Measurements from ENCODE around the gene CPNE6. TPM values are rescaled to one million over a fixed set of nuclear protein-coding genes. Genes with fewer than 3 reads are reported as not detected.

Gene CPNE6
- total and polyA plus RNA-seq, 2 donors (not counting 1 experiment from before 2014, with no cell fraction given) = not detected

DNA sequence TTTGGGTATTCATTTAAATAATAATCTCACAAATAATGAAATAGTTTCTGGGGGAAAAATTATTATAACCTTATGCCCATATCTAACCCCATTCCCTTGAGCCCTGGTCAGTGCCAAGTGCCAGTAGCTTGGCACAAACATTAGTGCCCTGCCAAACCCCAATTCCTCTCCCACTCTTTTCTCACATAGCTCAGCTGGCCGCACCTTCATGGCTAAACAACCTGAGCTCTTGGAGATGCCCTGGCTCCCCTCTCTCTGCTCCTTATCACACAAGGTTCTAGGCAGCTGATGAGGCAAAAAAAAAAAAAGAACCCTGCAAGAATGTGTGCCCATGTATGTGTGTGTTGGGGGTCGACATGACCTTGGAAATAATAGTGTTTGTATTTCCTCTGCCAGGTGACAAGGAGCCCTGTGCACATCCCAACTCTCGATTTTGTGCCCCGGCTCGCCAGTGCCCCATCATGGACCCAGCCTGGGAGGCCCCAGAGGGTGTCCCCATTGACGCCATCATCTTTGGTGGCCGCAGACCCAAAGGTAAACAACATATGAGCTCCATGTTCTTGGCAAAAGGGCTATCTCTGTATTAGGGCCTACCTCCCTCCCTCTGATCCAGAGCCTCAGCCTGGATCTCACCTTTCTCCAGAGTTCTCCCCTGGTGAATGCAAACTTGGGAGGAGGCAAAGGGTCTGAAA, 31.1 kb downstream of the CPNE6 start:
- no peak overlapping the region for H3K9ac ChIP-seq (ENCODE audit: low read length)
- Mint-ChIP-seq H3K27ac (no peak overlapping the region), H3K4me1 (no peaks in the 10 kb centered on the region), H3K9me3 (ENCODE audit: insufficient read depth) (no peaks in the 10 kb centered on the region), H3K4me3 (no peak overlapping the region), H3K27me3 (no peaks in the 10 kb centered on the region)
- POLR2A ChIA-PET = interaction anchor here (0.5 to 0.7 kb wide), 2 partner anchors 19 to 44 kb away, joined by 4 read pairs; partner anchors contain the start of gene PSME2
- H3K36me3 ChIP-seq (replicated peaks in 1 of 2; ENCODE audit: control extremely low read depth in 1 of 2, control insufficient read depth in 1 of 2, extremely low read depth in 1 of 2, insufficient read depth in 2 of 2, low read length in 1 of 2) = peaks cover 2 to 63% of the 10 kb centered on the region in 2 experiments
- TF ChIP-seq CTCF (IDR thresholded peaks at IDR 0.05) (no peak), EZH2 (IDR thresholded peaks at IDR 0.05; ENCODE audit: borderline replicate concordance, insufficient read depth, low read depth, low read length, poor library complexity, severe bottlenecking) (no peak)
- H2AFZ ChIP-seq (ENCODE audit: insufficient read depth, low read depth, low read length, poor library complexity, severe bottlenecking) = no peak overlapping the region
- peaks cover 7% of the 10 kb centered on the region for H4K20me1 ChIP-seq (ENCODE audit: control insufficient read depth, insufficient read depth, low read length, poor library complexity, severe bottlenecking)
- WGBS (ENCODE audit: insufficient coverage) = 96% methylated on average over 7 of the region's 7 CpGs
- H3K9me3 ChIP-seq (ENCODE audit: control extremely low read depth in 1 of 3, control insufficient read depth in 2 of 3, insufficient read depth in 1 of 3, low read length in 2 of 3) = no peaks in the 10 kb centered on the region
- DNase-seq (no peak), ATAC-seq (ENCODE audit: low read depth) (no peak)
- no peaks in the 10 kb centered on the region for H3K27me3 ChIP-seq (replicated peaks in 1 of 4; ENCODE audit: control extremely low read depth in 1 of 4, control insufficient read depth in 3 of 4, insufficient read depth in 4 of 4, low read length in 3 of 4)
- H3K4me2 ChIP-seq (replicated peaks; ENCODE audit: low read depth, low read length, poor library complexity, severe bottlenecking) = no peak overlapping the region
- H3K79me2 ChIP-seq (ENCODE audit: control insufficient read depth, insufficient read depth, low read length) = peaks cover 22% of the 10 kb centered on the region
- CTCF ChIA-PET = interaction anchor here (0.6 to 11.7 kb wide), 6 partner anchors 9 to 1043 kb away, joined by 3 to 292 read pairs (median 6); partner anchors contain the start of genes DCAF11, NRL, PCK2 and TINF2
- H3K4me1 ChIP-seq (ENCODE audit: control insufficient read depth in 2 of 2, insufficient read depth in 2 of 2, low read length in 2 of 2) = no peaks in the 10 kb centered on the region
- H3K4me3 ChIP-seq (ENCODE audit: control extremely low read depth in 1 of 5, extremely low read depth in 1 of 5, insufficient read depth in 1 of 5, low read depth in 2 of 5, low read length in 4 of 5) = no peak overlapping the region
- intact Hi-C loops (cut with micrococcal nuclease) = loop anchor here (10.0 kb wide), 1 partner anchor 118 kb away; the partner anchor contains the start of gene DHRS4L2
- no peak overlapping the region for H3K27ac ChIP-seq (ENCODE audit: low read length in 2 of 2)

GRCh38 chr14:24103451-24103850, 32.1 kb downstream of the CPNE6 start:
- H4K20me1 ChIP-seq (ENCODE audit: control insufficient read depth, insufficient read depth, low read length, poor library complexity, severe bottlenecking) = peaks cover 7% of the 10 kb centered on the region
- WGBS (ENCODE audit: insufficient coverage) = 97% methylated on average over 12 of the region's 13 CpGs
- H3K4me3 Mint-ChIP-seq = no peak overlapping the region
- ChIA-PET CTCF (interaction anchor here (1.9 to 11.7 kb wide), 2 partner anchors 10 to 11 kb away, joined by 9 to 292 read pairs; partner anchors contain the start of genes DCAF11, NRL and PCK2), POLR2A (interaction anchor here (0.5 kb wide), 1 partner anchor 43 kb away, joined by 4 read pairs; the partner anchor contains the start of gene PSME2)
- H3K36me3 ChIP-seq (replicated peaks in 1 of 2; ENCODE audit: control extremely low read depth in 1 of 2, control insufficient read depth in 1 of 2, extremely low read depth in 1 of 2, insufficient read depth in 2 of 2, low read length in 1 of 2) = peaks cover under 1 to 55% of the 10 kb centered on the region in 2 experiments
- H3K27me3 Mint-ChIP-seq = no peaks in the 10 kb centered on the region
- no peak overlapping the region for H2AFZ ChIP-seq (ENCODE audit: insufficient read depth, low read depth, low read length, poor library complexity, severe bottlenecking)
- no peak for TF ChIP-seq EZH2 (IDR thresholded peaks at IDR 0.05; ENCODE audit: borderline replicate concordance, insufficient read depth, low read depth, low read length, poor library complexity, severe bottlenecking)
- no peak for TF ChIP-seq CTCF (IDR thresholded peaks at IDR 0.05)
- ATAC-seq (ENCODE audit: low read depth) (no peak), DNase-seq (no peak)
- peaks cover 3% of the 10 kb centered on the region for H3K4me1 Mint-ChIP-seq
- intact Hi-C loops (cut with micrococcal nuclease) = loop anchor here (10.0 kb wide), 1 partner anchor 119 kb away; the partner anchor contains the start of gene DHRS4L2
- no peak overlapping the region for H3K27ac ChIP-seq (ENCODE audit: low read length in 2 of 2)
- H3K9me3 Mint-ChIP-seq (ENCODE audit: insufficient read depth) = no peaks in the 10 kb centered on the region
- H3K9ac ChIP-seq (ENCODE audit: low read length) = no peak overlapping the region
- H3K4me3 ChIP-seq (ENCODE audit: control extremely low read depth in 1 of 5, extremely low read depth in 1 of 5, insufficient read depth in 1 of 5, low read depth in 2 of 5, low read length in 4 of 5) = no peak overlapping the region
- H3K4me2 ChIP-seq (replicated peaks; ENCODE audit: low read depth, low read length, poor library complexity, severe bottlenecking) = no peak overlapping the region
- H3K27ac Mint-ChIP-seq = peak overlapping the region; percentile 34
- peaks cover under 1 to 2% of the 10 kb centered on the region in 2 donors for H3K4me1 ChIP-seq (ENCODE audit: control insufficient read depth in 2 of 2, insufficient read depth in 2 of 2, low read length in 2 of 2)
- peaks cover 17% of the 10 kb centered on the region for H3K79me2 ChIP-seq (ENCODE audit: control insufficient read depth, insufficient read depth, low read length)
- H3K27me3 ChIP-seq (replicated peaks in 1 of 4; ENCODE audit: control extremely low read depth in 1 of 4, control insufficient read depth in 3 of 4, insufficient read depth in 4 of 4, low read length in 3 of 4) = no peaks in the 10 kb centered on the region
- H3K9me3 ChIP-seq (ENCODE audit: control extremely low read depth in 1 of 3, control insufficient read depth in 2 of 3, insufficient read depth in 1 of 3, low read length in 2 of 3) = no peaks in the 10 kb centered on the region

Measured in B cell (primary cell).